ENCODE data around the gene SKA3.

Gene SKA3

DNA sequence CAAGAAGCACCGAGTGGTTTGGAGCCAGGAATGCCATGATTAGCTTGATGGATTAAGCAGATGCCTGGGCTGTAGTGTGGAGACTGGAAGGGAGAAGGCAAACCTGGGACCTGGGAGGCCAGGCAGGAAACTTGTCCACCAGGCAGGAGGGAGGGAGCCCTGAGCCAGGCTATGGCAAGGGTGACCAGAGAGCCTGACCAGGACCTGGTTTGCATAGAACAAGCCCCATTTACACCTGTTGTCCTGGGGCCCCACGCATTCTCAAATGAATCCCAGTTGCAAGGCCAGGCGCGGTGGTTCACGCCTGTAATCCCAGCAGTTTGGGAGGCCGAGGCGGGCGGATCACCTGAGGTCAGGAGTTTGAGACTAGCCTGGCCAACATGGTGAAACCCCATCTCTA lies 64.8 kb downstream of the SKA3 start:
- FAIRE-seq: no peak

DNA sequence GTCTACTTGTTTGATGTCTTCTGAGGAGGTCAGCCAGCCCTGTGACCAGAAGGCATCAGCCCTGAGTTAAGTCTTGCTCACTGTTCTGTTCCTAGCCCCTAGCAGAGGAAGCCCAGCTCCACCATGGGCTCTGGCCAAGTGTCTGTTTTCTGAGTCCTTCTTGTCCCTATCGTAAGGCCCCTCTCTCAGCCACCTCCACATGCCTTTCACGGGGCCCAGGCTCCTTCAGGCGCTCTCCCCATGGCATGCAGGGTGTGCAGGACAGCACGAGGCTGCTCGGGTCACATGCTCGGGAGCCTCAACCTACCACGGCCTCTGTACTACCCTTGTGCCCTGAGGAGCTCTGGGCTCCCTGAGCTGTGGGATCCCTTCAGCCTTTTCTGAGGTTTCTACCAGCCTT lies 67.2 kb downstream of the SKA3 start:
- FAIRE-seq: no peak

- no peak for FAIRE-seq
These were observed 70.3 kb downstream of the SKA3 start for GRCh38 chr13:21106089-21106488.

DNA sequence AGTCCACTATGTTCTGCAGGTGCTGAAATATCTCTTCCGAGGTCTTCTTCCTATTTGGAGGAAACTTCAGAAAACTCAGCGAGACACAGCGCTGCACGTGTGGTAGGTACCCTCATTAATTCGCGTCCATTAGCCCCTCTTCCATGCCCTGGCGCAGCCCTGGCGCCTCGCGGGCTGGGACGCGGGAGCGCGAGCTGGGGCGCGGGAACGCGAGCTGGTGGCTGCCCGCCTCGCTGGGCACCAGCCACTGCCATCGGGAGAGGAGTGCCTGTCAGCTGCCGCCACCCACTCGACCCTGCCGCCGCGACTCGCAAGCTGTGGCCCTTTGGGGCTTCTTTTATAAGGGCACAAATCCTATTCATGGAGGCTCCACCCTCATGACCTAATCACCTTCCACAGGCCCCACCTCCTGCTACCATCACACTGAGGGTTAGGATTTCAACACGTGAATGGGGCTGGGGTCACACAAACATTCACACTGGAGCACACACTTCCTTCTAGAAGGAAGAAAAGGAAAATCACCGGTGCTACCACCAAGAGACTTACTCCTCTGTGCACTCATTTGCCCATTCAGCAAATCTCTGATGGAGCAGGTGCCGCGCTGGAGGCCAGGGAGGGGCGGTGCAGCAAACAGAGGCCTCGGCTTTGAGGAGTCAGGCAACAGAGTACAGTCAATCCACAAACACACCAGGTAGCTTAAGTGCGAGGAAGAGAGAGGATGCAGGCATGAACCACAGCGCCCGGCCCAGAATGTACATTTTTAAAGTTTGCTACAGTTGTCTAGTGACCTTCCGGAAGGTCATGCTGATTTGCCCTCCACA lies 71.9 kb downstream of the SKA3 start:
- FAIRE-seq: no peak
